GM10847 (cell line): ENCODE measurements around the gene SATB1.

Source experiments
- POLR2A ChIP-seq: IDR thresholded peaks from 2 replicates; pipeline ENCODE4 v1.6.1; 2011; ENCODE audit not compliant: insufficient read length; ENCODE audit errors: extremely low read depth

SATB1 gene

DNA sequence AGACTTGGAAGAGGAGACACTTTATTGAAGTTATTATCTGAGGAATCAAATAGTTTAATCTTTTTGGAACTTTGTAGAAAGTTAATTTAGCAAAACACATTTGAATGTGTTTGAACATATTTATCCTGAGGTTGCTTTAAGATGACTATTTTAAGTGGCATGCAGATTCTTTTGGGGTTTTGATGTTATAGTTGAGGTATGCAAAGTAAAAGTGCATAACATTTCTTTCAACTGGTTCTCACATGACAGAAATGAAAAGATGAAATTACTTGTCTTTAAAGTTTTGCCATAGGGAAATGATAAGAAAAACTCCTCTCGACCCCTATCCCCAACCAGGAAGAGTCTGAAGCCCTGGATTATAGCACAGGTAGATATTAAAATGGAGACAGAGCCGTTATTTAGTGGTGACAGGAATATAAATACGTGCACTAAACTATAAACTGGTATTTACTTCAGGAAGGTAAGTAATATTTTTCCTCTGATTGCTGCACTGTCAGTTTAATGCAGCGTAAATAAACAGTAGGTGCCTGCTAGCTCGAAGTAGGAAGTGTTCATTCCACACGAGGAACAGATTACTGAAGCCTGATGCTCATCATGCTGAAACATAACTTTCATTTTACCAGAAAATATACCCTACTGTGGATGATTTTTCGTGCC, 15.1 kb upstream of the SATB1 start:
- no peak for TF ChIP-seq POLR2A

DNA sequence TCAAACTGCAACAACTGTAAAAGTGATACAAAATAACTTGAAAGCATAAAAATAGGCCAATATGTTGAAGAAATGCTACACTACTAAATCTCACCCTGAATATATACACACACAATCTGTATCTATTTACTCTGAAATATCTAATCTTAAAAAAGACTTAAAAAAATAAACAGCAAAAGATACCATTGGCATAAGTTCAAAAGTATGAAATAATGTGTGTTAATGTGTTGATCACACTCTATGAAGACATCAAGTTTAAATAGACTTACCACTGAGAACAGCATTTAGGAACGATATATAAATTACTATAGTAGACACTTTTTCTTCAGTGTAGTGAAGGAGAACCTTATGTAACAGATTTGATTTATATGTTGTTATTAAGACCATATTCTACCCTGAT, 14.1 kb upstream of the SATB1 start:
- no peak for TF ChIP-seq POLR2A

DNA sequence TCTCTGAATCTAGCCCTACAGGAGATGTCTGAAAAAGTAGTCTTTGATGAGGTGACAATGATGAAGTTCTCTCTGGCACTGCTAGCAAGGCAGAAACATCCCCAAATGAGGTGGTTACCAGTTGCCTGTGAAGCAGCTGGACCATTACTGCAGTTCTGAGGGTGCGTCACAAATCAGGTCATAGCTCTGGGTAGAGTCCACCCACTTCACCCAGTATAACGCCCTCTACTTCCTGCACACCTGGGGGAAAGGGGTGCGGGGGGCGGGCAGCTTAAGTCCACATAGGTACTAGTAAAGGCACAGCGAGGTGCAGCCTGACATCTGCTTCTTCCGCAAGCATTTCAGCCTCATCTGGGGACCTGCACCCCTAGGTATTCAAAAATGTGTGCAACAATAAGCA, 13.4 kb upstream of the SATB1 start:
- TF ChIP-seq POLR2A = no peak

DNA sequence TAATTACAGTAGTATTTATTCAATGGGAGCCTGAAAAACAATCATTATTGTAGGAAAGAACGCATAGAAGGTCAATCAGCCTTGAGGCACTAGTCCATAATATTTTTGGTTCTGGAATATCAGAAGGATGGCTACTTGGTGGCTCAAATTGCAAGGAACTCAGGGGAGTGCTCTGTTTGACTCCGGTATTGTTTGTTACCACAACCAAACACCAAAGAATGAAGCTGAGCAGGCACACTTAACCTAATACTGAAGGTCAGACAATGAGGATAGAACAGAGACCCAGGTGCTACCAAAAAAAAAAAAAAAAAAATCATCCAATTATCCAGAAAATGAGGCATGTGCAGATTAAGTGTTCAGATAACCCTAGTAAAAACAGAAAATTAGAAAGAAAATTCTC, 11.1 kb upstream of the SATB1 start:
- no peak for TF ChIP-seq POLR2A

DNA sequence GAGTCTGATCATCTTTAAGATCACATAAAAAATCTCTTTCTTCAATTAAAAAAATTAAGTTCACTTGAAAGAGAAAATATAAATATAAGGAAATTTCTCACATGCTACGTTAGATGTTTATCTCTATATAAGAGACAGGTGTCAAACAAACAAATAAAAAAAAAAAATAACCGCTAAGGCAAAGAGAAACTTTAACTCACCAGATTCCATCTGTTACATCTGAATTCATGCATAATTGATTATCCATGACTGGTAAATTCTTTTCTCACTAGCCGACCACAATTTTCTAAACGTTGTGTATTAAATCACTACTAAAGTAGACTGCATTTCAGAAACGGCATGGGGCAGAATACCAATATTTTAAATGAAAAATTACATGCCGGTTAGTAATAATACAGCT, 9.6 kb upstream of the SATB1 start:
- no peak for TF ChIP-seq POLR2A

DNA sequence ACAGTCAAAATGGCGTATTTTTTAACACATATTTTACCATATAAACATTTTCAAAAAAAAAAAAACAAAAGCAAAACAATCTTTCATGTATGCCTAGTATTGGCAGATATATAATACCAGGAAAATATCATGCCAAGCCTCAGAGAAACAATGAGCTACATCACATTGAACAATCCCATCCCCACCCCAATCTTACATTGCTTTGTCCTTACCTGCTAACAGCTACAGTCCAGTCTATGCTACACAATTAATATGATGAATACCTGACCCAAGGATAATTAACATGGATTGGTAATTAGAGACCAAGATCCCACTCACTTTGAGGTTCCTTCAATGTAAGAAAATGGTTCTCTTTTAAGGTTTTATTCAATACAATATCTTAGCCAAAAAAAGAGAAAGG, 7.6 kb upstream of the SATB1 start:
- no peak for TF ChIP-seq POLR2A

DNA sequence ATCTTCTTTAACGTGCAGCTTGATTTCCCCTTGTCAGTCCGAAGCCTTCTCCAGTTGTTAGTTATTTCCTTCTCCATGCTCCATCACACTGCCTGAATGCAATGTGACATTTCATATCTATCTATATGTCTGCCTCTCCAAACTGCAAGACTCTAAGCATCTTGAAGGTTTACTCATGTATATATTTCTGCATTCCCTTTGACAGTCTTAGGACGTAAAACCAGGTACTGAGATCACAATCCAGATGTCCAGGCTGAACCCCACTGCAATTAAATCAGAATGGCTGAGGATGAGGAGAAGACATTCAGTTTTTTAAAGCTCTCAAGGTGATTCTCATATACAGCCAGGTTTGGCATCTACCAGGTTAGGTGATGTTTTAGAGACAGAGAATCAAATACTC, 6.1 kb upstream of the SATB1 start:
- no peak for TF ChIP-seq POLR2A

DNA sequence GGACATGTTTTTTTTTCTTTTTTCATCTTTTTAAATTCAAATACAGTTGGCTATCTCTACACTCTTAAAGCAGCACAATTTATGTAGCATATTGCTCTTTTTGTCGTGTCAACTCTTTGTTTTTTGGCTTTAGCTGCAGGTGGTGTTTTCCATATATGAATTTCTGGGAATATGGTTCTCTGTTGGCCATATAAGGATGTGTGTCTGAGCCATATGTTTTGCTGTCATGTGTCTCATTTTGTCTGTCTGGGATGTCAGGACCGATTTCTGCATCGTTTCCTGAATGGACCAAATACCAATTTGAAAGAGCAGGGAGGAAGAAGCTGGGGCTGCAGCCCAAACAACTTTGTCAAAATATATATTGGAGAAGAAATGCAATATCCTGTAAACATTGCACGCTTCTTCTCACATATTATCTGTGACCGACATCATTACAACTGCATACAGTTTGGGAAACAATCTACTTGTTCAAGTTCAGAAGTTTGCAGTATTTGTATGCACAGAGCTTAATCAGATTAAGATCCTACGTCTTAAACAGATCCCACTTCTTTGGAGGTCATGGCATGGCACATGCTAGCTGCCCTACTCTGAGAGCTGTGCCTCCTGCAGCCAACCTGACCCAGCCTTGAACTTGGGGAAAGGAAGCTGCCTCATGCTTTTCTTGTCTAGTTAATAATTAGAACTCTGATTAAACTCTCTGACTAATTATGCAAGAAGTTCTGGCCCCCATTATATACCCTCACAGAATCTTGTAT, 4.0 kb upstream of the SATB1 start:
- no peak for TF ChIP-seq POLR2A

DNA sequence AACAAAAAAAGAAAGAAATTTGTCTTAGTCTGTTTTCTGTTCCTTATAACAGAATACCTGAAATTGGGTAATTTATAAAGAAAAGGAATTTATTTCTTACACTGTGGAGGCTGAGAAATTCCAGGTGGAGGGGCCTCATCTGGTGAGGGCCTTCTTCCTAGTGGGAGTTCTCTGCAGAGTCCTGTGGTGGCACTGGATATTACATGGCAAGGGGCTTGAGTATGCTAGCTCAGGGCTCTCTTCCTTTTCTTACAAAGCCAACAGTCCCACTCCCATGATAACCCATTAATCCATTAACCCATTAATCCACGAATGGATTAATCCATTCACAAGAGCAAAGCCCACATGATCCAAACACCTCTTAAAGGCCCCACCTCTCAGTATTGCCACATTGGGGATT, 2.9 kb upstream of the SATB1 start:
- TF ChIP-seq POLR2A = no peak

DNA sequence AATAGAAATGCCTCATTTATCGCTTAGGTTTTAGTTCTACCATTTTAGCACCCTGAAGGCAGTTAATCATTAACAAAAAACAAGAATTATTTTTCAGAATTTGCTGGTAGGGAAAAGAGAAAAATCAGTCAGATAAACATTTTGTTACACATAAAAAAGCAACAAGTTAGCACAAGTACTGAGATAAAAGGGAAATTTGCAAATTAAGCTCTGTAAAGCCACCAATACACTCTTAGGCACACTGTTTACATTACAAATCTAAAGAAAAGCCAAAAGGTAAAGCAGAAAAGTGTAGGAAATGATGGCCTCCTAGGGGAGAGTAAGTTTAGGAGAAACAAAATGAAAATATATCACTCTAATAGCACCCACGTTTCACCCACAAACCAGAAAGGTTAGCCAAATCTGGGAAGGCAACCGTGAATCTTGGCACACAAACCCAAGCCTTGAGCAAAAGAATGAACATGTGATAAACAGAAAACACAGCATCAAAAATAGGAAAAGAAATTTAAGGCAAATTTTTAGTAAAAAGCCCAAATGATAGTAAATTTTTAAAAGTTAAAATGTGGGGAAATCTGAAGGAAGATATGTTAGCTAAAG, 1.6 kb upstream of the SATB1 start:
- no peak for TF ChIP-seq POLR2A

DNA sequence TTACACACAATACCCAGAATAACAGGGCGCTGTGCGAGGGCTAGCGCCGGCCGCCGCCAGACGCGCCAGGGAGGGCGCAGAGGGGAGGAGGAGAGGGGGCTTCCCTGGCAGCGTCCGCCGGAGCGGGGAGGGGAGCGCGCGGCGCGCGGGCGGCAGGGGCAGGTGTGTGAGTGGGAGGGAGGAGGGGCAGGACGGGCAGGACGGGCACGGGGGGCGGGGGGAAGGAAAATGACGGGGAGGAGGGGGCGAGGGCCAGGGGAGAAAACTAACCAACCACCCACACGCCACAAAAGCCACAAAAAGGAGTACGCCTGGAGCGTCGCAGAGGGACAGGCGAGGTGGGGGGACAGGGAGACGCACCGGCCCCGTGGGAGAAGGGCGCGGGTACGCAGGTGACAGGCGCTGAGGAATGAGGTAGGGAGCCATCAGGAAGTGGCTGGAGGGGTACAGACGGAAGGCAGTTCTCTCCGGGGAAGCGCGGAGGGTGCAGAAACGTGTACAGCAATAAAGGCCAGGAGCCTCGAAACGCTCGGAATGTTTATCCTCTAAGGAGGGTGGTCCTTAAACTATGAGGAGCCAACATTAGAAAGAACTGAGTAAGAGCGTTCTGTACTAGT, 610 bp upstream of the SATB1 start:
- TF ChIP-seq POLR2A = no peak

DNA sequence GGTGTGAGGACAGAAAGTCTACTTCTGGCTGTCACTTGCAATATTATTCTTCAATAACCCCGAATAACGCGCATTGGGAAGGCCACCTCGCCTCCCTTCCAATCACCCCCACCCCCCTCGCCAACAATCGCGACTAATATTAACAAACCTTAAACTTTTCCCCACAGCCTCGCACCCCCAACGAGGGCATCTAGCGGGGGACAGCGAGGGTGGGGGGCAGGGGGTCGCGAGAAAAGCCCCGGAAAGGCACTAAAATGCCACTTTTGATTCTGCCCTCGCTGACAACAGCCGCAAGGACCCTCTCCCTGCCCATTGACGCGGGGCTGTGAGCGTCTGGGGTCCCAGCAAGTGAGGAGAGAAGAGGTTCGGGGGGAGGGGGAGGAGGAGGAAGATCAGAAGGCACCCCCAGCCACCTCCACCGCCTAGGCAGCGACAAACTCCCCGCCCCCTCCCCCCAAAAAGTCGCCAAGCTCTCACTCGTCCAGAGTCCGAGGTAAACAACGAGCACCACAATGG, 868 bp downstream of the SATB1 start:
- TF ChIP-seq POLR2A = no peak

DNA sequence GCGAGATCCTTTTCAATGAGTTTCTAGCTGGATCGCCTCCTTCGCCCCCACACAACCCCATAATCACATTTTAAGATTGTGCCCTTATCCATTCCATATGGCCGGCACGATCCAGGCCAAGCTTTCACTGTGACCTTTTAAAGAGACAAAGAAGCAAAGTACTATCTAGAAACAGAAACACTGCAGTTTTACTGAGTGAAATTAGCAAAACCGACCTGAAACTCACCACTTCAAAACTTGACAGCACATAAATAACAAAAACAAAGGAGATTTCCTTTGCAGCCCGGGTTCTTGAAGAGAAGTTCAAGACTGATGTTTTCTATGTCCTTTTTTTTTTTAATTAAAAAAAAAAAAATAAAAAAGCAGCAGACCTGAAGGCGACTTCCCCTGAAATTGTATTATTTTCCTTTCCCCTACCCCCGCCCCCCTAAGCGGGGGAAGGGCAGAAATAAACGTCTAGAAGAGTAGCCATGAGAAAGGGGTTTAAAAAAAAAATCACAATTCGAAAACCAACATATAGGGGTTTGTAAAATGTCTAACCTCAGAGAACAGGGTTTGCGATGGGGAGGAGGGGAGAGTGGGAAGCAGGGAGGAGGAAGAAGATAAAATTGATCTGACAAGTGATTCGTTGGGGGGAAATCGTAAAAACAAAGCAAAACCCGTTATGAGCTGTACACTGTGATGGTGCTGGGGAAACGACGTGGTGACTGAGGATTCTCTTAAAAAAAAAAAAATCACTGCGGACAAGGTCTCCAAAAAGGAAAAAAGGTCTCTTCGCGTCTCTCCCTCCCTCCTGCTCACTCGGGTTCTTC, 1.5 kb downstream of the SATB1 start:
- TF ChIP-seq POLR2A = no peak

DNA sequence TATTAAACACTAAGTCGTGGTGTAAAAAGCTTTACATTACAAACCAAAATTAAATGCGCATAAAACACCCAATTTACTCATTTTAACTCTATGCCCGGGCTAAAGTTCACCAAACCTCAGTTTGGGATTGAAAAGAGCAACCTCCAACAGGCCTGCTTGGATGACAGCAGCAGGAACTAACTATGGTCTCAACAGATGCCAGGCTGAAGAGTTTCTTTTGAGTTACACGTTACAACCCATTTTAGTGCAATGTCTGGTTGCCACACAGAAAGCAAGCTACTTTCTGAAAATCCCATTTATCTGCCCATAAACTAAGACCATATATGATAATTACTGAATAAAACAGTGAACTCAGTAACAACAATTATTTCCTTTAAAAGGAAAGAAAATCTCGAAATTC, 2.2 kb downstream of the SATB1 start:
- no peak for TF ChIP-seq POLR2A

DNA sequence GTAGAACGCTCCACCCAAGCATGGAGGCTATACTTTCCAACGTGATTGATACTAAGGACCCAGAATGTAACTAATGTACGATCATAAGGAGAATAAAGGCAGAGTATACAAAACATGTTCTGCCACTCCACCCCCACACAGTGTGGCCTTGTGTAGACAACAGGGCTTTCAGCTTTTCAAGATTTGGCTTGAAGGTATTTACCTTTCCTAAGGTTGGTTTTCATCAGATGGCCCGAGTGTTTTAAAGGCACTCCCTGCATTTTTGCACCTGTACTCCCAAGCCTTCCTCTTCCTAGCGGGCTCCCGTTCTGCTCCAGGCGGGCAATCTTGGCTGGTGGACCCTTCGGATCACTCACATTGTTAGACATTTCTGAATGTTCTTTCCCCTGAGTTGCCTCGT, 4.6 kb downstream of the SATB1 start:
- no peak for TF ChIP-seq POLR2A

DNA sequence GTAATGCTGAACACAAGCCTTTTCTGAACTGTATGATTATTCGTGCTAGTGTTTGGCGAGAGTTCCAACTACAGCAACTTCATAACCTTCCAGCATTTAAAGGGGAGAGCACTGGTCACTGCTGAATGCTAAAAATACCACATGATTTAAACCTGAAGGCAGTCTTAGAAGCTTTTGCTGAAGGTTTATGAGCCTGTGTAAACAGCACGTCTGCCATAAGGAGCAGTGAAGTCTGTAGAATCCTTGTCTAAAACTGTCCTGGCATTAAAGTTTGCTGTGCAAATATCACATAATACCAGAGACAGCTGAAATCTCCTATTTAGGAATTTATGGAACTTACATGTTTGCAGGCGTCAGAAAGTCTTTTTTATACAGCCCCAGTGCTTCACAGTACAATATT, 5.9 kb downstream of the SATB1 start:
- TF ChIP-seq POLR2A = no peak
